Uterus (tissue), 2 donors: ENCODE data around the gene ACO2.

Experiments used
- CTCF ChIP-seq, 4 experiments: fragments of 200-600 bp in 2 of 4; fragments of 450-650 bp in 2 of 4; sonication (generic) in 2 of 4; IDR thresholded peaks; one replicate each; pipeline ENCODE4 v1.5.1; 2016 to 2019; ENCODE audit warnings: antibody characterized with exemption in 4 of 4, mild to moderate bottlenecking in 2 of 4, moderate library complexity in 1 of 4
- POLR2A ChIP-seq, 2 donors: fragments of 450-650 bp; IDR thresholded peaks; one replicate each; pipeline ENCODE4 v1.6.1; 2016; ENCODE audit warnings: antibody characterized with exemption in 2 of 2, mild to moderate bottlenecking in 1 of 2, moderate library complexity in 1 of 2

GRCh38 chr22:41499624-41500280 is 30.8 kb downstream of the ACO2 start:
- TF ChIP-seq CTCF (IDR thresholded peaks at IDR 0.05) (no peak), POLR2A (IDR thresholded peaks at IDR 0.05) (no peak)
